Mesenchymal stem cell (in vitro differentiated cells and primary cell): Measurements from ENCODE around the gene USP20.

Experiments
- DNase-seq: peaks from one replicate; pipeline ENCODE4 v3.0.0-alpha.2; 2013
- H2AFZ ChIP-seq: one replicate; pipeline ENCODE4 v1.6.1; 2013; ENCODE audit warnings: low read depth, mild to moderate bottlenecking, control low read depth, inconsistent platforms, low read length, moderate library complexity
- H2AK5ac ChIP-seq: 2 replicates; pipeline ENCODE4 v1.6.1; 2013; ENCODE audit warnings: low read length, moderate library complexity, mild to moderate bottlenecking, inconsistent platforms; ENCODE audit not compliant: severe bottlenecking
- H2BK120ac ChIP-seq: one replicate; pipeline ENCODE4 v1.6.1; 2013; ENCODE audit warnings: low read depth, mild to moderate bottlenecking, inconsistent platforms, low read length, moderate library complexity
- H2BK12ac ChIP-seq, 2 experiments: one replicate each; pipeline ENCODE4 v1.6.1; 2013; ENCODE audit warnings: inconsistent platforms in 2 of 2, low read length in 2 of 2, mild to moderate bottlenecking in 2 of 2, moderate library complexity in 2 of 2, control low read depth in 1 of 2
- H2BK15ac ChIP-seq: one replicate; pipeline ENCODE4 v1.6.1; 2013; ENCODE audit warnings: mild to moderate bottlenecking, low read depth, inconsistent platforms; ENCODE audit not compliant: poor library complexity, severe bottlenecking
- H2BK5ac ChIP-seq: 2 replicates; pipeline ENCODE4 v1.6.1; 2013; ENCODE audit warnings: low read depth, mild to moderate bottlenecking, low read length, control low read depth, inconsistent platforms; ENCODE audit not compliant: poor library complexity, severe bottlenecking
- H3K14ac ChIP-seq, 2 experiments: one replicate each; pipeline ENCODE4 v1.6.1; 2013; ENCODE audit warnings: inconsistent platforms in 2 of 2, low read length in 2 of 2, control low read depth in 1 of 2, mild to moderate bottlenecking in 1 of 2, moderate library complexity in 1 of 2
- H3K18ac ChIP-seq, 2 experiments: one replicate each; pipeline ENCODE4 v1.6.1; 2013; ENCODE audit warnings: inconsistent platforms in 2 of 2, low read length in 2 of 2, control low read depth in 1 of 2, low read depth in 1 of 2, mild to moderate bottlenecking in 1 of 2
- H3K23ac ChIP-seq, 2 experiments: one replicate each; pipeline ENCODE4 v1.6.1; 2013; ENCODE audit warnings: inconsistent platforms in 2 of 2, low read length in 2 of 2, mild to moderate bottlenecking in 2 of 2, moderate library complexity in 2 of 2, control low read depth in 1 of 2
- H3K27ac ChIP-seq: 2 replicates; pipeline ENCODE4 v1.5.1; 2013; ENCODE audit warnings: mild to moderate bottlenecking, moderate library complexity, low read length, control low read depth, inconsistent platforms; ENCODE audit not compliant: poor library complexity, severe bottlenecking
- H3K27me3 ChIP-seq, 2 experiments: 2 replicates each; pipeline versions ENCODE4 v1.6.1 to v1.7.0; 2013; ENCODE audit warnings: low read length in 2 of 2, mild to moderate bottlenecking in 2 of 2, moderate library complexity in 2 of 2, control low read depth in 1 of 2, inconsistent platforms in 1 of 2; ENCODE audit not compliant: control insufficient read depth in 1 of 2, insufficient read depth in 1 of 2
- H3K36me3 ChIP-seq, 2 experiments: 2 replicates each; pipeline versions ENCODE4 v1.6.1 to v1.7.0; 2013; ENCODE audit warnings: low read length in 2 of 2, control low read depth in 1 of 2, inconsistent platforms in 1 of 2, low read depth in 1 of 2, mild to moderate bottlenecking in 1 of 2; ENCODE audit not compliant: insufficient read depth in 2 of 2, control insufficient read depth in 1 of 2
- H3K4ac ChIP-seq, 2 experiments: one replicate each; pipeline ENCODE4 v1.6.1; 2013; ENCODE audit warnings: inconsistent platforms in 2 of 2, low read length in 2 of 2, mild to moderate bottlenecking in 2 of 2, moderate library complexity in 2 of 2, control low read depth in 1 of 2, low read depth in 1 of 2
- H3K4me1 ChIP-seq: 2 replicates; pipeline ENCODE4 v1.6.1; 2013; ENCODE audit warnings: low read depth, low read length, control low read depth; ENCODE audit not compliant: control insufficient read depth, insufficient read depth
- H3K4me2 ChIP-seq: 2 replicates; pipeline ENCODE4 v1.6.1; 2013; ENCODE audit warnings: low read length, mild to moderate bottlenecking, inconsistent platforms; ENCODE audit not compliant: poor library complexity, severe bottlenecking
- H3K4me3 ChIP-seq, 2 experiments: 2 replicates each; pipeline versions ENCODE4 v1.5.1 to v1.7.0; 2013; ENCODE audit warnings: low read length in 2 of 2, mild to moderate bottlenecking in 2 of 2, control low read depth in 1 of 2, low read depth in 1 of 2; ENCODE audit not compliant: insufficient read depth in 1 of 2
- H3K79me1 ChIP-seq: replicated peaks from 2 replicates; pipeline ENCODE4 v1.6.1; 2013; ENCODE audit warnings: mild to moderate bottlenecking, control low read depth, low read length, inconsistent platforms; ENCODE audit not compliant: poor library complexity, severe bottlenecking
- H3K9ac ChIP-seq: 2 replicates; pipeline ENCODE4 v1.7.0; 2013; ENCODE audit warnings: mild to moderate bottlenecking, low read length, moderate library complexity
- H3K9me3 ChIP-seq: 2 replicates; pipeline ENCODE4 v1.7.0; 2013; ENCODE audit warnings: mild to moderate bottlenecking, low read length; ENCODE audit not compliant: control insufficient read depth
- H4K8ac ChIP-seq: one replicate; pipeline ENCODE4 v1.6.1; 2013; ENCODE audit warnings: inconsistent platforms, mild to moderate bottlenecking, low read length, moderate library complexity
- H4K91ac ChIP-seq: one replicate; pipeline ENCODE4 v1.6.1; 2013; ENCODE audit warnings: mild to moderate bottlenecking, low read length, inconsistent platforms
- WGBS: methylation state at CpG from one replicate; pipeline ENCODE4 v1.1.7; 2013; ENCODE audit warnings: mixed read lengths; 5-methylcytosine and 5-hydroxymethylcytosine counted together

The USP20 gene

GRCh38 chr9:129885670-129886106 lies 50.4 kb downstream of the USP20 start:
- H3K4me3 ChIP-seq, result peak overlapping the region in 1 of 2 experiments; percentile 59
- peaks cover 34% of the 10 kb centered on the region for H3K4me1 ChIP-seq
- no peaks in the 10 kb centered on the region for H3K27me3 ChIP-seq
- H3K79me1 ChIP-seq, result no peaks in the 10 kb centered on the region
- H3K4me2 ChIP-seq, result peak overlapping the region; percentile 66
- no peak overlapping the region for H3K27ac ChIP-seq
- peak; percentile 93 for DNase-seq
- H3K23ac ChIP-seq, result no peak overlapping the region
- peaks cover 17 to 24% of the 10 kb centered on the region in 2 experiments for H3K36me3 ChIP-seq
- H2BK5ac ChIP-seq, result no peak overlapping the region
- H2AK5ac ChIP-seq, result peak overlapping the region; percentile 77
- no peak overlapping the region for H3K14ac ChIP-seq
- H3K9me3 ChIP-seq, result no peaks in the 10 kb centered on the region
- peak overlapping the region; percentile 94 for H4K91ac ChIP-seq
- peak overlapping the region; percentile 80 for H3K9ac ChIP-seq
- H2BK120ac ChIP-seq, result no peak overlapping the region
- no peak overlapping the region for H2AFZ ChIP-seq
- under 1% methylated on average over 17 of the region's 27 CpGs for WGBS
- peak overlapping the region; percentile 62 to 71 for H3K4ac ChIP-seq
- peak overlapping the region; percentile 22 to 57 for H2BK12ac ChIP-seq
- peak overlapping the region; percentile 86 for H4K8ac ChIP-seq
- H3K18ac ChIP-seq, result peak overlapping the region; percentile 31 to 89
- H2BK15ac ChIP-seq, result peak overlapping the region; percentile 92

GRCh38 chr9:129886226-129887174 lies 51.2 kb downstream of the USP20 start:
- H2AK5ac ChIP-seq, result no peak overlapping the region
- H2BK12ac ChIP-seq, result peak overlapping the region; percentile 22 to 64
- no peak overlapping the region for H3K4me2 ChIP-seq
- no peak overlapping the region for H2AFZ ChIP-seq
- H3K14ac ChIP-seq, result peak overlapping the region in 1 of 2 experiments; percentile 28
- peaks cover 21 to 24% of the 10 kb centered on the region in 2 experiments for H3K36me3 ChIP-seq
- H3K18ac ChIP-seq, result peak overlapping the region in 1 of 2 experiments; percentile 38
- no peak overlapping the region for H4K8ac ChIP-seq
- WGBS, result 86% methylated on average over 20 of the region's 20 CpGs
- peak overlapping the region; percentile 43 for H4K91ac ChIP-seq
- H3K4ac ChIP-seq, result peak overlapping the region in 1 of 2 experiments; percentile 20
- H3K9ac ChIP-seq, result peak overlapping the region; percentile 56
- H2BK15ac ChIP-seq, result no peak overlapping the region
- no peak overlapping the region for H3K27ac ChIP-seq
- H2BK120ac ChIP-seq, result no peak overlapping the region
- peak overlapping the region in 1 of 2 experiments; percentile 23 for H3K4me3 ChIP-seq
- peaks cover 28% of the 10 kb centered on the region for H3K4me1 ChIP-seq
- no peaks in the 10 kb centered on the region for H3K79me1 ChIP-seq
- peak overlapping the region in 1 of 2 experiments; percentile 60 for H3K23ac ChIP-seq
- H2BK5ac ChIP-seq, result no peak overlapping the region
- H3K9me3 ChIP-seq, result no peaks in the 10 kb centered on the region
- no peaks in the 10 kb centered on the region for H3K27me3 ChIP-seq
- no peak for DNase-seq

GRCh38 chr9:129887334-129888292 lies 52.4 kb downstream of the USP20 start:
- H3K18ac ChIP-seq, result no peak overlapping the region
- H2BK5ac ChIP-seq, result no peak overlapping the region
- no peak overlapping the region for H3K4ac ChIP-seq
- no peak overlapping the region for H3K23ac ChIP-seq
- H2BK120ac ChIP-seq, result no peak overlapping the region
- no peaks in the 10 kb centered on the region for H3K9me3 ChIP-seq
- peaks cover 27% of the 10 kb centered on the region for H3K4me1 ChIP-seq
- no peak overlapping the region for H2BK15ac ChIP-seq
- H3K4me3 ChIP-seq, result no peak overlapping the region
- H3K9ac ChIP-seq, result no peak overlapping the region
- no peak overlapping the region for H3K14ac ChIP-seq
- H2AFZ ChIP-seq, result no peak overlapping the region
- no peaks in the 10 kb centered on the region for H3K79me1 ChIP-seq
- no peaks in the 10 kb centered on the region for H3K27me3 ChIP-seq
- H3K27ac ChIP-seq, result no peak overlapping the region
- H3K36me3 ChIP-seq, result peaks cover 20 to 21% of the 10 kb centered on the region in 2 experiments
- no peak overlapping the region for H4K91ac ChIP-seq
- no peak overlapping the region for H2BK12ac ChIP-seq
- 62% methylated on average over 27 of the region's 27 CpGs for WGBS
- no peak overlapping the region for H4K8ac ChIP-seq
- no peak overlapping the region for H3K4me2 ChIP-seq
- peak; percentile 86 for DNase-seq
- no peak overlapping the region for H2AK5ac ChIP-seq
